Neural progenitor cell (in vitro differentiated cells): ENCODE measurements around the gene ORC3. TPM values are rescaled to one million over a fixed set of nuclear protein-coding genes. Genes with fewer than 3 reads are reported as not detected.

ENCODE experiments used
- DNase-seq: peaks from one replicate; pipeline ENCODE4 v3.0.0-alpha.2; 2016; ENCODE audit warnings: low spot score
- H2AFZ ChIP-seq: fragments of 200-600 bp; sonication (generic); replicated peaks from 2 replicates; pipeline ENCODE4 v1.6.1; 2016; ENCODE audit warnings: antibody characterized with exemption
- H3F3A ChIP-seq: fragments of 200-600 bp; sonication (generic); 2 replicates; pipeline ENCODE4 v1.6.1; 2016; ENCODE audit warnings: antibody characterized with exemption, low read depth
- H3K27ac ChIP-seq: fragments of 200-600 bp; sonication (generic); 2 replicates; pipeline ENCODE4 v1.5.1; 2016; ENCODE audit warnings: mild to moderate bottlenecking
- H3K27me3 ChIP-seq: fragments of 200-600 bp; sonication (generic); 2 replicates; pipeline ENCODE4 v1.6.1; 2016; ENCODE audit warnings: mild to moderate bottlenecking, moderate library complexity
- H3K36me3 ChIP-seq: fragments of 200-600 bp; sonication (generic); 2 replicates; pipeline ENCODE4 v1.5.1; 2016
- H3K4me1 ChIP-seq: fragments of 200-600 bp; sonication (generic); 2 replicates; pipeline ENCODE4 v1.6.1; 2016; ENCODE audit warnings: mixed run types
- H3K4me2 ChIP-seq: fragments of 200-600 bp; sonication (generic); 2 replicates; pipeline ENCODE4 v1.6.1; 2016
- H3K4me3 ChIP-seq: fragments of 200-600 bp; sonication (generic); 2 replicates; pipeline ENCODE4 v1.5.1; 2016
- H3K79me2 ChIP-seq: fragments of 200-600 bp; sonication (generic); 2 replicates; pipeline ENCODE4 v1.6.1; 2016; ENCODE audit warnings: low read depth
- H3K9ac ChIP-seq: fragments of 200-600 bp; sonication (generic); 2 replicates; pipeline ENCODE4 v1.6.1; 2016
- H3K9me3 ChIP-seq: fragments of 200-600 bp; sonication (generic); 2 replicates; pipeline ENCODE4 v1.5.1; 2016; ENCODE audit warnings: low read depth
- H4K20me1 ChIP-seq: fragments of 200-600 bp; sonication (generic); 2 replicates; pipeline ENCODE4 v1.6.1; 2016; ENCODE audit warnings: low read depth
- H3K27ac Mint-ChIP-seq: 3 replicates; pipeline ENCODE4 v1.8.0; 2021; ENCODE audit warnings: mixed read lengths
- H3K27me3 Mint-ChIP-seq: 2 replicates; pipeline ENCODE4 v1.8.0; 2022; ENCODE audit warnings: low read depth, mild to moderate bottlenecking, inconsistent platforms, moderate library complexity, mixed read lengths; ENCODE audit not compliant: insufficient read depth
- H3K36me3 Mint-ChIP-seq: 3 replicates; pipeline ENCODE4 v1.8.0; 2021; ENCODE audit warnings: mixed read lengths
- H3K4me1 Mint-ChIP-seq: 3 replicates; pipeline ENCODE4 v1.8.0; 2021; ENCODE audit warnings: mixed read lengths
- H3K4me3 Mint-ChIP-seq: 3 replicates; pipeline ENCODE4 v1.8.0; 2021; ENCODE audit warnings: mild to moderate bottlenecking, moderate library complexity, mixed read lengths
- H3K9me3 Mint-ChIP-seq: 3 replicates; pipeline ENCODE4 v1.8.0; 2020; ENCODE audit warnings: mixed read lengths
- EZH2 ChIP-seq: fragments of 200-600 bp; sonication (generic); IDR thresholded peaks from 2 replicates; pipeline ENCODE4 v1.6.1; 2017; ENCODE audit warnings: antibody characterized with exemption, mild to moderate bottlenecking, moderate library complexity
- EZH2phosphoT487 ChIP-seq: fragments of 200-600 bp; sonication (generic); IDR thresholded peaks from 2 replicates; pipeline ENCODE4 v1.6.1; 2017; ENCODE audit warnings: antibody characterized with exemption
- total RNA-seq: library from RNA; depleted of rRNA; stranded (reverse); fragments of >200 nt; gene quantifications from 2 replicates; pipeline ENCODE4 v1.2.3, GENCODE V29; 2015; ENCODE audit warnings: low replicate concordance
- TF ChIP-seq, protein P1 (sequence below): fragments of 200-600 bp; sonication (generic); IDR thresholded peaks from 2 replicates; pipeline ENCODE4 v1.5.1; 2017; ENCODE audit warnings: antibody characterized with exemption, mild to moderate bottlenecking

Gene ORC3
- total RNA-seq, 1 donor from 2014 or later, result 99.3 TPM

DNA sequence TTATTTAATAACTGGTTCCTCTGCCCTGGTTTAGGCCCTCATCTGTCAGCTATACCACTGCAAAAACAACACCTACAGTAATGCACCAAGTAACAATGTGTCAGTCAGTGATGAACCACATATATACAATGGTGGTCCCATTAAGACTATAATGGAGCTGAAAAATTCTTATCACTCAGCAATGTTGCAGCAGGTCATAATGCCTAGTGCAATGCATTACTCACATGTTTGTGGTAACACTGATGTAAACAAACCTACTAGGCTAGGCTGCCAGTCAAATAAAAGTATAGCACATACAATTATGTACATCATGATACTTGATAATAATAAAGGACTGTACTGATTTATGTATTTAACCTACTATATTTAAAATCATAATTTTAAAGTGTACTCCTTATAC is 31.5 kb upstream of the ORC3 start:
- no peak overlapping the region for H2AFZ ChIP-seq
- no peaks in the 10 kb centered on the region for H3F3A ChIP-seq
- H4K20me1 ChIP-seq, result no peaks in the 10 kb centered on the region
- no peak overlapping the region for H3K27ac ChIP-seq
- H3K27me3 ChIP-seq, result no peaks in the 10 kb centered on the region
- H3K9ac ChIP-seq, result no peak overlapping the region
- H3K27me3 Mint-ChIP-seq, result no peaks in the 10 kb centered on the region
- no peaks in the 10 kb centered on the region for H3K4me1 ChIP-seq
- no peaks in the 10 kb centered on the region for H3K9me3 Mint-ChIP-seq
- H3K36me3 ChIP-seq, result peaks cover 7% of the 10 kb centered on the region
- no peaks in the 10 kb centered on the region for H3K9me3 ChIP-seq
- TF ChIP-seq, protein P1, sequence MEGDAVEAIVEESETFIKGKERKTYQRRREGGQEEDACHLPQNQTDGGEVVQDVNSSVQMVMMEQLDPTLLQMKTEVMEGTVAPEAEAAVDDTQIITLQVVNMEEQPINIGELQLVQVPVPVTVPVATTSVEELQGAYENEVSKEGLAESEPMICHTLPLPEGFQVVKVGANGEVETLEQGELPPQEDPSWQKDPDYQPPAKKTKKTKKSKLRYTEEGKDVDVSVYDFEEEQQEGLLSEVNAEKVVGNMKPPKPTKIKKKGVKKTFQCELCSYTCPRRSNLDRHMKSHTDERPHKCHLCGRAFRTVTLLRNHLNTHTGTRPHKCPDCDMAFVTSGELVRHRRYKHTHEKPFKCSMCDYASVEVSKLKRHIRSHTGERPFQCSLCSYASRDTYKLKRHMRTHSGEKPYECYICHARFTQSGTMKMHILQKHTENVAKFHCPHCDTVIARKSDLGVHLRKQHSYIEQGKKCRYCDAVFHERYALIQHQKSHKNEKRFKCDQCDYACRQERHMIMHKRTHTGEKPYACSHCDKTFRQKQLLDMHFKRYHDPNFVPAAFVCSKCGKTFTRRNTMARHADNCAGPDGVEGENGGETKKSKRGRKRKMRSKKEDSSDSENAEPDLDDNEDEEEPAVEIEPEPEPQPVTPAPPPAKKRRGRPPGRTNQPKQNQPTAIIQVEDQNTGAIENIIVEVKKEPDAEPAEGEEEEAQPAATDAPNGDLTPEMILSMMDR, result no peak
- TF ChIP-seq EZH2 (no peak), EZH2phosphoT487 (no peak)
- no peak overlapping the region for H3K27ac Mint-ChIP-seq
- no peak for DNase-seq
- H3K4me2 ChIP-seq, result no peak overlapping the region
- H3K4me3 ChIP-seq, result no peak overlapping the region
- no peaks in the 10 kb centered on the region for H3K4me1 Mint-ChIP-seq
- H3K79me2 ChIP-seq, result no peaks in the 10 kb centered on the region
- peaks cover 18% of the 10 kb centered on the region for H3K36me3 Mint-ChIP-seq
- no peak overlapping the region for H3K4me3 Mint-ChIP-seq

- no peaks in the 10 kb centered on the region for H3K4me1 Mint-ChIP-seq
- Histone ChIP-seq H3K4me2 (no peak overlapping the region), H3K27ac (no peak overlapping the region), H2AFZ (no peak overlapping the region), H3K9ac (no peak overlapping the region), H3K79me2 (no peaks in the 10 kb centered on the region), H3K9me3 (no peaks in the 10 kb centered on the region), H3K36me3 (peaks cover 8% of the 10 kb centered on the region), H3K4me1 (no peaks in the 10 kb centered on the region), H3K4me3 (no peak overlapping the region), H3F3A (no peaks in the 10 kb centered on the region), H4K20me1 (no peaks in the 10 kb centered on the region), H3K27me3 (no peaks in the 10 kb centered on the region)
- no peak for TF ChIP-seq EZH2
- TF ChIP-seq, protein P1, result no peak
- no peak for TF ChIP-seq EZH2phosphoT487
- H3K27me3 Mint-ChIP-seq, result no peaks in the 10 kb centered on the region
- H3K36me3 Mint-ChIP-seq, result peaks cover 16% of the 10 kb centered on the region
- no peak overlapping the region for H3K4me3 Mint-ChIP-seq
- H3K27ac Mint-ChIP-seq, result no peak overlapping the region
- H3K9me3 Mint-ChIP-seq, result no peaks in the 10 kb centered on the region
- DNase-seq, result no peak
Measured at GRCh38 chr6:87561017-87561416, 28.9 kb upstream of the ORC3 start.

- H3K27ac Mint-ChIP-seq, result no peak overlapping the region
- Histone ChIP-seq H2AFZ (no peak overlapping the region), H3K27ac (no peak overlapping the region), H3K4me3 (no peak overlapping the region), H3K36me3 (peaks cover 5% of the 10 kb centered on the region), H3K9me3 (no peaks in the 10 kb centered on the region), H3K9ac (no peak overlapping the region), H3K27me3 (no peaks in the 10 kb centered on the region), H3K79me2 (peaks cover 84% of the 10 kb centered on the region), H4K20me1 (peaks cover 12% of the 10 kb centered on the region), H3F3A (no peaks in the 10 kb centered on the region), H3K4me2 (no peak overlapping the region), H3K4me1 (no peaks in the 10 kb centered on the region)
- H3K36me3 Mint-ChIP-seq, result peaks cover 7% of the 10 kb centered on the region
- DNase-seq, result no peak
- H3K9me3 Mint-ChIP-seq, result no peaks in the 10 kb centered on the region
- peaks cover 7% of the 10 kb centered on the region for H3K4me1 Mint-ChIP-seq
- no peaks in the 10 kb centered on the region for H3K27me3 Mint-ChIP-seq
- TF ChIP-seq EZH2, result no peak
- no peak for TF ChIP-seq EZH2phosphoT487
- TF ChIP-seq, protein P1, result no peak
- no peak overlapping the region for H3K4me3 Mint-ChIP-seq
Measured at GRCh38 chr6:87572021-87572420, 17.9 kb upstream of the ORC3 start.
